ENCODE data around the gene UVRAG. TPM values are rescaled to one million over a fixed set of nuclear protein-coding genes. Genes with fewer than 3 reads are reported as not detected.
A peak's percentile ranks its signal among the peaks of the same experiment; 100 is the strongest.
"Not testable (repeated sequence)": the region's sequence is repeated elsewhere in the genome, so short reads cannot be mapped to it uniquely, and the experiment has no call there.

Gene UVRAG
- polyA plus RNA-seq, 3 donors from 2014 or later = 7.2 to 19.3 (median 15.7) TPM

DNA sequence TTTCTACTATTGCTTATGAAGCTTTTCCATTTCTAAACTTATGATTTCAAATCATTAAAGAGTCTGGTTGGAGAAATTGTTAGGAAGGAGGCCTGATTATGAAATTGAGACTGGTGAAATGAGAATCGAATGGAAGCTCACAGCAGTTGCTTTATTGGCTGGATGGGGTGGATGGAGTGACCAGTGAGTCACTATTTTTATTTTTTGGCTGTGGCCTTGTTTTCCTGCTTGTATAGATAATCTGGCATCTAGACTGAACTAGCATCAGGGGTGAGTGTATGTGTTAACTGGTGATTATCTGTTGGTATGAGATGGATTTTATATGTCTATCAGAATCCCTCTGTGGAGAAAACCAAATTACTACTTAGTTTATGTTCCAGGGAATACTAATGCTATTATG is 36.2 kb downstream of the UVRAG start:
- Mint-ChIP-seq H3K27me3 (ENCODE audit: low read depth in 3 of 3) (no peaks in the 10 kb centered on the region), H3K9me3 (no peaks in the 10 kb centered on the region), H3K4me1 (peaks cover 27 to 46% of the 10 kb centered on the region in 2 donors), H3K36me3 (peaks cover 0 to 19% (median 3%) of the 10 kb centered on the region in 3 donors), H3K4me3 (no peak overlapping the region), H3K27ac (peak overlapping the region in 5 of 6 donors; percentile 43 to 80 (median 58))
- DNase-seq = no peak

DNA sequence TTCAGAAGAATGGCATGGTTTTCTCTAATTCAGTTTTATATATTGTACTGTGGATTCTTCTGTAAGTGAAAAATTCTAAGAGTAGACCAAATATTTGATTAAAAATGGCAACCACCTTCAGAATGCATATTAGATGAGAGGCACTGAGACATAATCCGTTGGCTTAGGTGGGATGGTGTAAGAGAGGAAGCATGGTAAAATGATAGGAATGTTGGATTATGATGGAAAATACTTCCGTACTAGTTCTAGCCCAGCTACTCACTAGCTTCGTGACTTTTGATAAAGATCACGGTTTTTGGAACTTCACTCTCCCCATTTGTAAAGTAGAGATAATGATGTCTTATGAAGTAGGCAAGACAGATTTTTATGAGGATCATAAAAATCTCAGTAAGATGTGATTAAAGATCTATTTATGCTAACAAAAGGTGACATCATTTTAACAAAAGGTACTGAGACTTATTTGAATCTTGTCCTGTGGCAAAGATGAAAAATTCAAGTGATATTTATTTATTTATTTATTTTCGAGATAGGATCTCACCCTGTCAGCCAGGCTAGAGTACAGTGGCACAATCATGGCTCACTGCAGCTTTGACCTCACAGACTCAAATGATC is 37.5 kb downstream of the UVRAG start:
- H3K27ac Mint-ChIP-seq = no peak overlapping the region
- H3K36me3 Mint-ChIP-seq = peaks cover 0 to 28% (median 3%) of the 10 kb centered on the region in 3 donors
- peaks cover 38 to 59% of the 10 kb centered on the region in 2 donors for H3K4me1 Mint-ChIP-seq
- no peaks in the 10 kb centered on the region for H3K9me3 Mint-ChIP-seq
- no peak overlapping the region for H3K4me3 Mint-ChIP-seq
- DNase-seq = no peak
- H3K27me3 Mint-ChIP-seq (ENCODE audit: low read depth in 3 of 3) = no peaks in the 10 kb centered on the region

DNA sequence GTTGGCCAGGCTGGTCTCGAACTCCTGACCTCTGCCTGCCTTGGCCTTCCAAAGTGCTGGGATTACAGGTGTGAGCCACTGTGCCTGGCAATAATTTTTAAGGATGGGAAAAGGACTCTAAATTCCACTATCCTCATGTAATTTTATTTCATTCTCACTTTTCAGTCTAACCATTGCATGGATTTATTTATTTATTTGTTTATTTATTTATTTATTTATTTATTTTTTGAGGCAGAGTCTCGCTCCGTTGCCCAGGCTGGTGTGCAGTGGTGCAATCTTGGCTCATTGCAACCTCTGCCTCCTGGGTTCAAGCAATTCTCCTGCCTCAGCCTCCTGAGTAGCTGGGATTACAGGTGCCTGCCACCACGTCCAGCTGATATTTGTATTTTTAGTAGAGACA is 38.6 kb downstream of the UVRAG start:
- not testable (repeated sequence) for H3K4me3 Mint-ChIP-seq; H3K9me3 Mint-ChIP-seq; DNase-seq; H3K27me3 Mint-ChIP-seq (ENCODE audit: low read depth in 3 of 3)
- peak overlapping the region in 1 of 6 donors; percentile 52 for H3K27ac Mint-ChIP-seq
- H3K36me3 Mint-ChIP-seq = peaks cover 0 to 28% (median 3%) of the 10 kb centered on the region in 3 donors
- peaks cover 44 to 65% of the 10 kb centered on the region in 2 donors for H3K4me1 Mint-ChIP-seq

DNA sequence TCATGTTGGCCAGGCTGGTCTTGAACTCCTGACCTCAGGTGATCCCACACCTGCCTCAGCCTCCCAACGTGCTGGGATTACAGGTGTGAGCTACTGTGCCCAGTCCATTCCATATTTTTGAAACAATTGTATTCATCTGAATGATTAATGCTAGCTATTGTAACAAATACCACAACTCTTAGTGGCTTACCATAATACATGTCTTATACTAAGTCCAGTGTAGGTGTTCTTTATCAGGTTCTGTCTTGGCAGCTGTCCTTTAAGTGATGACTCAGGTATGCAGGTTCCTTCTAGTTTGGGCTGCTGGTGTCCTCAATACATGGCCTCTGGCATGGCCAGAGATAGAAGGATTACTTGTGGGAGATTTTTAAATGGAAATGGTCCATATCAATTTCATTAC is 39.0 kb downstream of the UVRAG start:
- Mint-ChIP-seq H3K4me1 (peaks cover 46 to 67% of the 10 kb centered on the region in 2 donors), H3K4me3 (no peak overlapping the region), H3K27me3 (ENCODE audit: low read depth in 3 of 3) (no peaks in the 10 kb centered on the region), H3K27ac (no peak overlapping the region), H3K9me3 (no peaks in the 10 kb centered on the region), H3K36me3 (peaks cover 0 to 28% (median 3%) of the 10 kb centered on the region in 3 donors)
- DNase-seq = no peak

DNA sequence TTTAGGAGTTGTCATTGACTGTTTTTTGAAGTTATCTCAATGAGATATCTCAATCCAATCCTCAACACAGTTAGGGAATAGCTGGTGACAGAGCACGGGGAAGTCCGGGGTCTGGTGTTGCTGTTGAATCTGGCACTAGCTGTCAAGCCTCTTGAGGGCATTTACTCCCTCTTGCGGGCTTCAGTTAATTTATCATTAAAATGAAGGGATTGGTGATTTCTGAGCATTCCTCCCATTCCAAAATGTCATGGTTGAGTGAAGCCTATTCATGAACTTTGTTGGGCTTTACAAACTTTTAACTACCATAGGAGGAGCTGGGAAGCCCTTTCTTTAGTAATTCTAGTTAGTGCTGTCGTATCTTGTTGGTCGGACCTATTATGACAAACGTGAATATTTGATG is 40.2 kb downstream of the UVRAG start:
- H3K27me3 Mint-ChIP-seq (ENCODE audit: low read depth in 3 of 3) = no peaks in the 10 kb centered on the region
- H3K4me1 Mint-ChIP-seq = peaks cover 42 to 67% of the 10 kb centered on the region in 2 donors
- no peak overlapping the region for H3K4me3 Mint-ChIP-seq
- peaks cover 0 to 28% (median 3%) of the 10 kb centered on the region in 3 donors for H3K36me3 Mint-ChIP-seq
- H3K9me3 Mint-ChIP-seq = no peaks in the 10 kb centered on the region
- no peak for DNase-seq
- H3K27ac Mint-ChIP-seq = peak overlapping the region in 2 of 6 donors; percentile 69 to 75

DNA sequence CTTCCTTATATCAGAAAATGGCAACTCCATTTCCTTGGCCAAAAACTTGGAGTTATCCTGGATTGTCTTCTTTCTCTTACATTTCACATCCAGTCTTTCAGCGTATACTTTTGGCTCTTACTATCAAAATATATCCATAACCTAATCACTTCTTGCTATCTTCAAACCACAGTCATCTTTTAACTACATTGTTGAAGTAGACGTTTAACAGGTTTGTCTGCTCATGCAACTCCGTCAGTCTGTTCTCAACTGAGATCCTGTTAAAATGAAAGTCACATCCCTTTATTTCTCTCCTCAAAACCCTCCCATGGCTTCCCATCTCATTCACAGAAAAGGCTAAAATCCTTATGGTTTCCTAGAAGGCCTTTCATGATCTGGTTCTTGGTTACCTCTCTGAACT is 41.9 kb downstream of the UVRAG start:
- Mint-ChIP-seq H3K27ac (peak overlapping the region; percentile 66 to 93 (median 81)), H3K4me3 (peak overlapping the region in 4 of 5 donors; percentile 33 to 83 (median 46)), H3K36me3 (peaks cover 0 to 28% (median 6%) of the 10 kb centered on the region in 3 donors), H3K4me1 (peaks cover 34 to 57% of the 10 kb centered on the region in 2 donors), H3K9me3 (no peaks in the 10 kb centered on the region), H3K27me3 (ENCODE audit: low read depth in 3 of 3) (no peaks in the 10 kb centered on the region)
- DNase-seq = no peak

DNA sequence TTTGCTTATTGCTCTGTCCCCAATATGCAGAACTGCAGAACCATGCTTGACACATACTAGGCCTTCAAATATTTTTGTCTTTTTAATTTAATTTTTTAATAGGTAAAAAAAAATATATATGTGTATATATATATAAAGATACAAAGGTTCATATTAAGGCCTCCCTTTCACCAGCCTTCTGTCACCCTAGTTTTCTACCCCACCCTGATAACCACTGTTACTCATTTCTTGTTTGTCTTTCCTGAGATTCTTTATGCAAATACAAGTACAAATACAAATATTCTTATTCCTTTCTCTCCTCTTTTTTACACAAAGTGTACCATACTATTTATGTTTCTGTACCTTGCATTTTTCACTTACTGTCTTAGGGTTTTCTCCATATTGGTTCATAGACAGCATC is 43.0 kb downstream of the UVRAG start:
- peak overlapping the region; percentile 60 to 83 (median 71) for H3K4me3 Mint-ChIP-seq
- H3K4me1 Mint-ChIP-seq = peaks cover 34 to 65% of the 10 kb centered on the region in 2 donors
- no peaks in the 10 kb centered on the region for H3K9me3 Mint-ChIP-seq
- H3K36me3 Mint-ChIP-seq = peaks cover 7 to 29% (median 11%) of the 10 kb centered on the region in 3 donors
- DNase-seq = no peak
- no peaks in the 10 kb centered on the region for H3K27me3 Mint-ChIP-seq (ENCODE audit: low read depth in 3 of 3)
- peak overlapping the region; percentile 49 to 93 (median 78) for H3K27ac Mint-ChIP-seq

DNA sequence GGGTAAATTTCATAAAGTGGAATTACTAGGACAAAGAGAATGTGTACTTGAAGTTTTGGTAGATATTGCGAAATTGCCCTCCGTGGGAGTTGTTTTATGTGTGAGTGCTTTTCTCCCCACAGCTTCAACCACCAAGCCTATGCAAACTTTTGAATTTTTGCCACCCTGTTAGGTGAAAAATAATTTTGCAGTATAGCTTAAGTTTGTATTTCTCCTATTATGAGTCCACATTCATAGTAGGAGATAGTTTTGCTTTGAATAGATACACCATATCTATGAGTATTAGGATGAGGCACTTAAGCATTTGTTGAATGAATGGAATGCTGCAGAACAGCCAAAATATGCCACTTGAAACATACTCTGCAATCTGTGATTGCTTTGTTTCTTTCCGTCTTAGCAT is 43.6 kb downstream of the UVRAG start:
- Mint-ChIP-seq H3K27ac (peak overlapping the region; percentile 49 to 93 (median 78)), H3K4me3 (peak overlapping the region; percentile 60 to 83 (median 71)), H3K4me1 (peaks cover 34 to 65% of the 10 kb centered on the region in 2 donors)

DNA sequence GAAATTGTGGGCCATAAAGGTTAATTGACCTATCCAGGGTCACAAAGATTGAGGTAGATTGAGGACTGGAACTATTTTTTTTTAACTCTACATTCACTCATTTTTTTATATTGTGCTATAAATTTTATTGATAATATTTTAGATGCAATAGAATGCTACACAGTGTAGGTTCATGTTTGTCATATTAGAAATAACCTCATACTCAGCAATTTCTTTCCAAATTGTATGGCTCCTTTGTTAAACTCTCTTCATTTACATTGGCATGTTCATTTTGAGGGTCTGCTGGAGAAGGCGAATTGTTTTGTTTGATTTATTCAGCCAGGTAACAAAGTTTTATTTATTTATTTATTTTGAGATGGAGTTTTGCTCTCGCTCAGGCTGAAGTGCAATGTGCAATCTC is 44.6 kb downstream of the UVRAG start:
- Mint-ChIP-seq H3K9me3 (no peaks in the 10 kb centered on the region), H3K4me1 (peaks cover 34 to 64% of the 10 kb centered on the region in 2 donors)

More for the DNA sequence above, 43.6 kb downstream of the UVRAG start:
- Mint-ChIP-seq H3K36me3 (peaks cover 7 to 32% (median 11%) of the 10 kb centered on the region in 3 donors), H3K27me3 (ENCODE audit: low read depth in 3 of 3) (no peaks in the 10 kb centered on the region), H3K9me3 (no peaks in the 10 kb centered on the region)
- no peak for DNase-seq

DNA sequence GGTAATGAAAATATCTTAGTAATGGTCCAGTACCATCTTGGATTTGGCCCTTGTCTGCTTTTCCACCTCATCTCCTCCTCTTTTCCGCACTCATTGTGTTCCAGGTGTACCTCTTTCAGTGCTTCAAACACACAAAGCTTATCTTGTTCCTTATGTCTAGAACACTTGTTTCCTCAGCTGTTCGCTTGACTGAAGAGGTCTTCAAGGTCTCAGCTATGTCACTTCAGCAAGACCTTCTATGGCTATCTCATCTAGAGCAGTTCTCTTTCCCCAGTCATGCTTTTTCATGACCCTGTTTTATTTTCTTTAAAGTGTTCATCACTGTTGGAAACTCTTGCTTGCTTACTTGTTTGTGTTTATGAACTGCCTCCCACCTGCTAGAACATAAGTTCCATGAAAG is 47.4 kb downstream of the UVRAG start:
- Mint-ChIP-seq H3K27me3 (ENCODE audit: low read depth in 3 of 3) (no peaks in the 10 kb centered on the region), H3K4me3 (no peak overlapping the region), H3K27ac (peak overlapping the region in 3 of 6 donors; percentile 9 to 13 (median 13)), H3K9me3 (no peaks in the 10 kb centered on the region), H3K4me1 (peaks cover 22 to 44% of the 10 kb centered on the region in 2 donors), H3K36me3 (peaks cover 7 to 16% (median 8%) of the 10 kb centered on the region in 3 donors)
- DNase-seq = no peak

More for the DNA sequence above, 44.6 kb downstream of the UVRAG start:
- H3K27ac Mint-ChIP-seq = peak overlapping the region in 2 of 6 donors; percentile 37 to 66
- no peaks in the 10 kb centered on the region for H3K27me3 Mint-ChIP-seq (ENCODE audit: low read depth in 3 of 3)
- H3K36me3 Mint-ChIP-seq = peaks cover 7 to 35% (median 11%) of the 10 kb centered on the region in 3 donors
- DNase-seq = no peak
- no peak overlapping the region for H3K4me3 Mint-ChIP-seq

DNA sequence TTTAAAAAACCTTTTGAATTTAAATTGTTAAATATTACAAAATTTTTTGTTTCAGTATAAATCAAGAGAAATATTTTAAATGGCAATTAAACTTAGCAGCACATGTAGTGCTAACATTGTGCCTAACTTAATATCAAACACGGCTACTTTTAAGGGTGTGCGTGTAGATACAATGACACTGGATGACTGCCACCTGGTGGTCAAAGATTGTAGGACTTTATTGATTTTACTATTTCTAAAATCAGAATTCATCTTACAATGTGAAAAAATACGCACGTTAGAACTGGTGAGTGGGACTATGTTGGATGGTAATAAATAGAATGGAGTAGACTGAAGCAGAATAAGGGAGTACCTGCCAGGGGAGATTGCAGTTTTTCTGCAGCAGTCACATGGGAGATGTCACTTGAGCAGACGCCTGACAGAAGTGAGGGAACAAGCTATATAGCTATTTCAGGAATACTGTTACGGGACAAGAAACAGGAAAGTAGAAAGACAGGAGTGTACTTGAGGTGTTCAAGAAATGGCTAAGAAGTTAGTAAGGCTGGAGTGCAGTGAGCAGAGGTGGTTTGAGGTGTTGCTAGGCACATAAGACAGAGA is 52.9 kb downstream of the UVRAG start:
- Mint-ChIP-seq H3K9me3 (no peaks in the 10 kb centered on the region), H3K36me3 (peaks cover 0 to 11% (median 0%) of the 10 kb centered on the region in 3 donors), H3K27me3 (ENCODE audit: low read depth in 3 of 3) (no peaks in the 10 kb centered on the region), H3K4me1 (peaks cover 1 to 24% of the 10 kb centered on the region in 2 donors), H3K27ac (peak overlapping the region in 1 of 6 donors; percentile 23), H3K4me3 (no peak overlapping the region)
- DNase-seq = peak; percentile 38 to 53 (median 50)

DNA sequence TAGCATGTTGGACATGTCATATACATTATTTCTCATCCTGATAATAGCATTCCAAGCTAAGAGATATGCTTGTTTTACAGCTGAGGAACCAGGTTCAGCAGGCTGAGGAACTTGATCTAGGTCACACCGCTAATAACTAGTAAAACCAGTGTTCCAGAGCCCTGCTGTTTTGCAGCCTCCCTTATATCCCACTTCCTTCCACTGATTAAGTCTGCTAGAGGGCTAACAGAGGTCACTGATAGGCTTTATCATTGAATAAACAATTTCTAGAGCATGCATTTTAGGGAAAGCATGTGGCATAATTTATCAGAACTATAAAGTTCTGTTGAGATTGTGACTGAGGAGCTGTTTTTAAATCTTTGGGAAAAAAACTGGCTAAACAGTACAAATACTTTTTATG is 54.0 kb downstream of the UVRAG start:
- peaks cover 0 to 4% (median 0%) of the 10 kb centered on the region in 3 donors for H3K36me3 Mint-ChIP-seq
- no peak overlapping the region for H3K27ac Mint-ChIP-seq
- no peaks in the 10 kb centered on the region for H3K9me3 Mint-ChIP-seq
- H3K4me1 Mint-ChIP-seq = peaks cover 9 to 34% of the 10 kb centered on the region in 2 donors
- DNase-seq = no peak
- H3K27me3 Mint-ChIP-seq (ENCODE audit: low read depth in 3 of 3) = no peaks in the 10 kb centered on the region
- H3K4me3 Mint-ChIP-seq = no peak overlapping the region

DNA sequence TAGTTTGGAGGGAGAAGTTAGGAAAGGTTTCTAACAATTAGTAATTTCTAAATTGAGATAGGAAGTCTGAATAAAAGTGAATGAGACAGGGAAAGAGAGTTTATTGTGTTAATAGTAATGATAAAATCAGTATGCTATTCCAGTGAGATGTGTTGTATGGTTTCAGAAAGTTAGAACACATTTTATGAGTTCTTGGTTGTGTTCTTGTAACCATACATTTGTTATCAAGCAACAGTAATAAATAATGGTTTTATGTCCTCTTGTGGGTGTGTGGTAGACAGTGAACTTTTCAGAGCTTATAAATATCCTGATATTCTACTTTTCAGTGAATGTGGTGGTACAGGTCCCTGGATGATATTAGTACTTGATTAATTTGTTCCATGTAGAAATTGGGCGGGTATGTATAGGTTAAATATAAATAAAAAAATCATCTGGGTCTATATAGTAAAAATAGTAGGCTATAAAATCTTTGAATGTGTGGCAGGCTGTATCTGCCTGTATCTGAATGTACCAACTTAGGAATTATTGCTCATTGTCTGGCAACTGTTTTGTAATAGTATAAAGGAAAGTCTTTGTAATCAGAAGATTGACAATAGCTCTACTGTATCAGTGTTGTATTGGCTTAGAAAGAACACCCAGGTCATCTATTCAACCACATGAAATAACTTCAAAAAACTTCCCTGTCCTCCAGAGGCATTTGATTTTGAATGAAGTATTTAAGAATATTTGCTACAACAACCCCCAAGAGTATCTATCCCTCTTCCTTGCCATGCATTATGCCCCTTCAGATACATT is 54.8 kb downstream of the UVRAG start:
- Mint-ChIP-seq H3K9me3 (no peaks in the 10 kb centered on the region), H3K27me3 (ENCODE audit: low read depth in 3 of 3) (no peaks in the 10 kb centered on the region), H3K4me3 (no peak overlapping the region), H3K36me3 (peaks cover 0 to 4% (median 0%) of the 10 kb centered on the region in 3 donors), H3K27ac (no peak overlapping the region), H3K4me1 (peaks cover 9 to 41% of the 10 kb centered on the region in 2 donors)
- no peak for DNase-seq

All from immature natural killer cell (primary cell).